Measurements from ENCODE around the gene SLC30A2. TPM values are rescaled to one million over a fixed set of nuclear protein-coding genes. Genes with fewer than 3 reads are reported as not detected.

Gene SLC30A2
- total and polyA plus RNA-seq, 9 of the 15 experiments (the other 6 are each of a cell fraction or from before 2014, with no cell fraction given), result 0.01 to 0.18 (median 0.06) TPM; not detected in 3

- no peak for TF ChIP-seq ZBTB49 (CRISPR knock-in tag; IDR thresholded peaks at IDR 0.05; ENCODE audit: borderline replicate concordance)
- peak; percentile 99 for TF ChIP-seq ARID2 (IDR thresholded peaks at IDR 0.05)
- TF ChIP-seq SRSF7 (optimal IDR thresholded peaks at IDR 0.05; ENCODE audit: low read depth, low read length), result no peak
- no peak for TF ChIP-seq HNRNPH1 (optimal IDR thresholded peaks at IDR 0.05; ENCODE audit: low read depth, low read length)
- peak; percentile 85 for TF ChIP-seq LEF1 (IDR thresholded peaks at IDR 0.05)
- 0 out of 2 replicates have a peak, but pooled peaks have one; percentile 13 for TF ChIP-seq TCFL5 (CRISPR knock-in tag; conservative IDR thresholded peaks at IDR 0.05)
- peak in 1 of 2 experiments; percentile 96; a peak in 2 of 4 replicates for TF ChIP-seq ZNF639 (CRISPR knock-in tag; conservative IDR thresholded peaks at IDR 0.05 in 1 of 2, IDR thresholded peaks at IDR 0.05 in 1 of 2)
- TF ChIP-seq JUN (IDR thresholded peaks at IDR 0.05; ENCODE audit: borderline replicate concordance, low read depth, low read length), result peak; percentile 77; the same call in 1 of the 2 replicates
- TF ChIP-seq JUN (CRISPR knock-in tag; IDR thresholded peaks at IDR 0.05; ENCODE audit: borderline replicate concordance), result 0 out of 2 replicates have a peak, but pooled peaks have one; percentile 79
- TF ChIP-seq NRF1 (conservative IDR thresholded peaks at IDR 0.05 in 1 of 2, IDR thresholded peaks at IDR 0.05 in 1 of 2), result peak; percentile 85 to 88
- TF ChIP-seq HDAC6 (IDR thresholded peaks at IDR 0.05; ENCODE audit: low read depth, low read length), result no peak
- TF ChIP-seq RBM15 (IDR thresholded peaks at IDR 0.05; ENCODE audit: insufficient read depth, low read length), result no peak
- TF ChIP-seq NFXL1 (CRISPR knock-in tag; IDR thresholded peaks at IDR 0.05), result no peak
- no peak for TF ChIP-seq BRF2 (IDR thresholded peaks at IDR 0.05; ENCODE audit: borderline replicate concordance, insufficient read depth, insufficient read length)
- TF ChIP-seq NEUROD1 (IDR thresholded peaks at IDR 0.05; ENCODE audit: borderline replicate concordance, low read depth, low read length, partially characterized antibody), result peak; percentile 80
- TF ChIP-seq STAT6 (CRISPR knock-in tag; IDR thresholded peaks at IDR 0.05), result no peak
- TF ChIP-seq TFAM (CRISPR knock-in tag; conservative IDR thresholded peaks at IDR 0.05), result no peak
These were observed 47.8 kb downstream of the SLC30A2 start, which contains the start of gene PAFAH2 (continued) for GRCh38 chr1:25997828-25998761.
